ENCODE data around the gene STOX2. TPM values are rescaled to one million over a fixed set of nuclear protein-coding genes. Genes with fewer than 3 reads are reported as not detected.

STOX2 gene
- total and polyA plus RNA-seq, 10 of the 15 experiments (the other 5 are each of a cell fraction or from before 2014, with no cell fraction given): 0.01 to 1.2 (median 0.18) TPM; not detected in 4

- Histone ChIP-seq H3K79me2 (ENCODE audit: control insufficient read depth, insufficient read depth, low read length) (no peaks in the 10 kb centered on the region), H3K27ac (ENCODE audit: control insufficient read depth, insufficient read depth) (no peak overlapping the region), H3K27me3 (replicated peaks in 1 of 2; ENCODE audit: control insufficient read depth in 2 of 2, insufficient read depth in 2 of 2, low read length in 1 of 2) (peaks cover 0 to 2% of the 10 kb centered on the region in 2 experiments; a peak in 1 of 4 replicates), H4K20me1 (ENCODE audit: control insufficient read depth, insufficient read depth) (no peaks in the 10 kb centered on the region), H3K4me1 (ENCODE audit: control insufficient read depth, insufficient read depth, low read length) (no peaks in the 10 kb centered on the region), H3K9ac (ENCODE audit: control insufficient read depth, insufficient read depth, low read length) (no peak overlapping the region), H3K9me3 (replicated peaks; ENCODE audit: control insufficient read depth, insufficient read depth, low read length) (no peaks in the 10 kb centered on the region), H2AFZ (ENCODE audit: control insufficient read depth, low read depth, low read length) (no peak overlapping the region), H3K4me2 (ENCODE audit: control insufficient read depth, insufficient read depth) (no peak overlapping the region), H3K36me3 (ENCODE audit: control insufficient read depth in 2 of 2, insufficient read depth in 2 of 2, low read length in 1 of 2) (no peaks in the 10 kb centered on the region), H3K4me3 (no peak overlapping the region)
- ChIA-PET CTCF (no interaction called here), SMC1A (ENCODE audit: uncharacterized antibody, unreplicated experiment) (no interaction called here), RAD21 (ENCODE audit: unreplicated experiment) (no interaction called here), POLR2A (no interaction called here)
- in situ Hi-C loops (cut with MboI) (no loop called here), intact Hi-C loops (cut with micrococcal nuclease; ENCODE audit: unreplicated experiment) (no loop called here)
- BruUV-seq (replicated peaks): no TSS peak
- WGBS (ENCODE audit: insufficient coverage, insufficient replicate concordance, low lambda C conversion rate, missing lambda C conversion rate): 13% methylated on average over 4 of the region's 4 CpGs
- ATAC-seq (no peak), FAIRE-seq (no peak), DNase-seq (ENCODE audit: low read depth, low spot score) (no peak)
- no peak for TF ChIP-seq CREB1 (IDR thresholded peaks at IDR 0.05; ENCODE audit: low read depth)
- no peak for TF ChIP-seq CEBPB (IDR thresholded peaks at IDR 0.05; ENCODE audit: borderline replicate concordance in 1 of 2, low read depth in 2 of 2, low read length in 2 of 2)
- TF ChIP-seq POU2F2 (IDR thresholded peaks at IDR 0.05; ENCODE audit: borderline replicate concordance, low read depth, low read length): no peak
- no peak for TF ChIP-seq MXI1 (IDR thresholded peaks at IDR 0.05; ENCODE audit: low read depth, low read length)
- no peak for TF ChIP-seq MYC (IDR thresholded peaks at IDR 0.05; ENCODE audit: insufficient read depth, insufficient read length, insufficient replicate concordance, low read length, severe bottlenecking)
- TF ChIP-seq BCL3 (IDR thresholded peaks at IDR 0.05; ENCODE audit: borderline replicate concordance, insufficient read depth, low read depth, low read length, poor library complexity, severe bottlenecking): no peak
- TF ChIP-seq NR2C1 (IDR thresholded peaks at IDR 0.05): no peak
- TF ChIP-seq NBN (IDR thresholded peaks at IDR 0.05): no peak
- TF ChIP-seq ZBTB4 (CRISPR knock-in tag; IDR thresholded peaks at IDR 0.05): no peak
- TF ChIP-seq E2F8 (IDR thresholded peaks at IDR 0.05; ENCODE audit: low read depth, partially characterized antibody): no peak
- no peak for TF ChIP-seq RAD21 (IDR thresholded peaks at IDR 0.05; ENCODE audit: insufficient read depth, low read depth, low read length)
- no peak for TF ChIP-seq KDM1A (IDR thresholded peaks at IDR 0.05; ENCODE audit: borderline replicate concordance)
- no peak for TF ChIP-seq SREBF1 (IDR thresholded peaks at IDR 0.05; ENCODE audit: low read length)
- no peak for TF ChIP-seq IRF3 (IDR thresholded peaks at IDR 0.05)
- no peak for TF ChIP-seq SIX5 (IDR thresholded peaks at IDR 0.05; ENCODE audit: low read depth, low read length, severe bottlenecking)
- no peak for TF ChIP-seq MAX (IDR thresholded peaks at IDR 0.05; ENCODE audit: low read depth, low read length)
- no peak for TF ChIP-seq HCFC1 (IDR thresholded peaks at IDR 0.05; ENCODE audit: low read length)
Observed at GRCh38 chr4:184024637-184025036, 119.5 kb downstream of the STOX2 start.

All from GM12878 (cell line).